HG03103 (cell line): ENCODE results near the gene ECE2.

Source experiments
- ATAC-seq: cut with Tn5 transposase; IDR thresholded peaks from one replicate; pipeline ENCODE4 v1.9.1; 2021; ENCODE audit warnings: low read depth; ENCODE audit not compliant: unreplicated experiment

Gene ECE2

GRCh38 chr3:184275961-184276910 is at the start of gene ECE2:
Gene ECE2, plus strand, starts transcription at chr3:184276022. Its CDS starts 132 bp downstream, at chr3:184276154.
- ATAC-seq = no peak

- peak; percentile 50 for ATAC-seq
Measured at GRCh38 chr3:184227481-184227935, 48.3 kb upstream of the ECE2 start.

- no peak for ATAC-seq
Measured at GRCh38 chr3:184228376-184229137, 47.3 kb upstream of the ECE2 start.

GRCh38 chr3:184229394-184230080 is 46.3 kb upstream of the ECE2 start, which contains the start of gene VWA5B2:
Gene VWA5B2, plus strand, starts transcription at chr3:184229585. Its CDS starts 944 bp downstream, at chr3:184230529.
- peak; percentile 56 for ATAC-seq

- no peak for ATAC-seq
Measured at GRCh38 chr3:184230081-184230602, 45.7 kb upstream of the ECE2 start.

GRCh38 chr3:184230603-184231528 is 45.0 kb upstream of the ECE2 start:
- ATAC-seq = no peak

- no peak for ATAC-seq
Measured at GRCh38 chr3:184231671-184232070, 44.2 kb upstream of the ECE2 start.

- no peak for ATAC-seq
Measured at GRCh38 chr3:184233127-184233843, 42.5 kb upstream of the ECE2 start.

GRCh38 chr3:184234224-184234623 is 41.6 kb upstream of the ECE2 start:
- ATAC-seq = no peak

GRCh38 chr3:184234671-184235380 is 41.0 kb upstream of the ECE2 start:
- no peak for ATAC-seq

- no peak for ATAC-seq
Measured at GRCh38 chr3:184235381-184236032, 40.3 kb upstream of the ECE2 start.

- no peak for ATAC-seq
Measured at GRCh38 chr3:184236033-184236410, 39.8 kb upstream of the ECE2 start.

- ATAC-seq = no peak
Measured at GRCh38 chr3:184236636-184237035, 39.2 kb upstream of the ECE2 start.

- ATAC-seq = no peak
Measured at GRCh38 chr3:184237211-184237610, 38.6 kb upstream of the ECE2 start.

- no peak for ATAC-seq
Measured at GRCh38 chr3:184237807-184238206, 38.0 kb upstream of the ECE2 start.

GRCh38 chr3:184238246-184238818 is 37.5 kb upstream of the ECE2 start:
- ATAC-seq = no peak

- no peak for ATAC-seq
Measured at GRCh38 chr3:184239221-184239620, 36.6 kb upstream of the ECE2 start.
